HepG2 (cell line): ENCODE data around the gene GRM5.

Source experiments
- ELF3 ChIP-seq: IDR thresholded peaks from 2 replicates; pipeline ENCODE4 v1.6.1; 2016; ENCODE audit warnings: missing genetic modification reagents, missing compliant biosample characterization
- SP1 ChIP-seq, 2 experiments: fragments of 450-650 bp in 1 of 2; sonication (generic) in 1 of 2; formaldehyde crosslinking in 1 of 2; IDR thresholded peaks; 2 replicates each; pipeline versions ENCODE4 v1.4.0 to v1.6.1; 2016 to 2020; ENCODE audit warnings: missing genetic modification reagents in 1 of 2
- TAF1 ChIP-seq: sonication (generic); formaldehyde crosslinking; IDR thresholded peaks from 2 replicates; pipeline ENCODE4 v1.4.0; 2020; ENCODE audit warnings: missing genetic modification reagents
- ZSCAN30 ChIP-seq: sonication (generic); formaldehyde crosslinking; IDR thresholded peaks from 2 replicates; pipeline ENCODE4 v1.5.0; 2020; ENCODE audit warnings: mild to moderate bottlenecking, missing genetic modification reagents
- TF ChIP-seq, protein P1 (sequence below): sonication (generic); formaldehyde crosslinking; IDR thresholded peaks from 2 replicates; pipeline ENCODE4 v1.5.0; 2020; ENCODE audit warnings: mild to moderate bottlenecking, missing genetic modification reagents, moderate library complexity

DNA sequence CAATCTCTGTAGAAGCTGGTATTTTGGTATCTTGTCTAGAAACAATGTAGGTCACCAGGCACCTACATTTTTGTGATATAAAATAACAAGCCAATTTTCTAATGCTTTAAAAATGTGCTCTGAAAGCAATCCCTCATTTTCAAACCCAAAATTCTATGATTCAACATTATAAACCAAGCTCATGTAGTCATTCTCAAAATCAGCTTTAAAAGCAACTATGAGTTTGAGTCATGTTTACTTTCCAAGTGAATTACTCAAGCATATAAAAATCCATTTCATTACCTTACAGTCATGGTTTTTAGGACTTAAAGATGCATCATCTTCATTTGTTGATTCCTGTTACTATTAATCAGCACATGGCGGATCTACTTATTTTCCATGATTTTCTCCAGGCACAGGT, 216.4 kb downstream of the GRM5 start:
- no peak for TF ChIP-seq ELF3
- TF ChIP-seq SP1 (IDR thresholded peaks at IDR 0.05): no peak
- TF ChIP-seq SP1 (CRISPR knock-in tag; IDR thresholded peaks at IDR 0.05): no peak
- TF ChIP-seq ZSCAN30 (CRISPR knock-in tag): no peak
- TF ChIP-seq TAF1 (CRISPR knock-in tag): no peak
- TF ChIP-seq, protein P1, sequence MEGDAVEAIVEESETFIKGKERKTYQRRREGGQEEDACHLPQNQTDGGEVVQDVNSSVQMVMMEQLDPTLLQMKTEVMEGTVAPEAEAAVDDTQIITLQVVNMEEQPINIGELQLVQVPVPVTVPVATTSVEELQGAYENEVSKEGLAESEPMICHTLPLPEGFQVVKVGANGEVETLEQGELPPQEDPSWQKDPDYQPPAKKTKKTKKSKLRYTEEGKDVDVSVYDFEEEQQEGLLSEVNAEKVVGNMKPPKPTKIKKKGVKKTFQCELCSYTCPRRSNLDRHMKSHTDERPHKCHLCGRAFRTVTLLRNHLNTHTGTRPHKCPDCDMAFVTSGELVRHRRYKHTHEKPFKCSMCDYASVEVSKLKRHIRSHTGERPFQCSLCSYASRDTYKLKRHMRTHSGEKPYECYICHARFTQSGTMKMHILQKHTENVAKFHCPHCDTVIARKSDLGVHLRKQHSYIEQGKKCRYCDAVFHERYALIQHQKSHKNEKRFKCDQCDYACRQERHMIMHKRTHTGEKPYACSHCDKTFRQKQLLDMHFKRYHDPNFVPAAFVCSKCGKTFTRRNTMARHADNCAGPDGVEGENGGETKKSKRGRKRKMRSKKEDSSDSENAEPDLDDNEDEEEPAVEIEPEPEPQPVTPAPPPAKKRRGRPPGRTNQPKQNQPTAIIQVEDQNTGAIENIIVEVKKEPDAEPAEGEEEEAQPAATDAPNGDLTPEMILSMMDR (CRISPR knock-in tag): no peak
